Midbrain (tissue), 1 donor: ENCODE results near the gene GGTLC1.
"Not testable (repeated sequence)": the region's sequence is repeated elsewhere in the genome, so short reads cannot be mapped to it uniquely, and the experiment has no call there.

ENCODE experiments used
- DNase-seq: peaks from one replicate; lab custom pipeline; 2025; lab: John Stamatoyannopoulos, UW

The GGTLC1 gene

GRCh38 chr20:23994001-23994633 is 5.5 kb upstream of the GGTLC1 start:
- DNase-seq, result not testable (repeated sequence)

GRCh38 chr20:23993440-23993839 is 4.9 kb upstream of the GGTLC1 start:
- DNase-seq, result not testable (repeated sequence)

- not testable (repeated sequence) for DNase-seq
Measured at GRCh38 chr20:23990296-23990695, 1.7 kb upstream of the GGTLC1 start.

GRCh38 chr20:23988966-23989365 is 387 bp upstream of the GGTLC1 start:
- DNase-seq, result not testable (repeated sequence)

GRCh38 chr20:23986716-23987115 is 1.9 kb downstream of the GGTLC1 start:
- not testable (repeated sequence) for DNase-seq

- not testable (repeated sequence) for DNase-seq
Measured at GRCh38 chr20:23986310-23986709, 2.3 kb downstream of the GGTLC1 start.

- not testable (repeated sequence) for DNase-seq
Measured at GRCh38 chr20:23985790-23986225, 2.8 kb downstream of the GGTLC1 start.

GRCh38 chr20:23985066-23985789 is 3.4 kb downstream of the GGTLC1 start:
- not testable (repeated sequence) for DNase-seq

GRCh38 chr20:23984476-23985023 is 4.0 kb downstream of the GGTLC1 start:
- DNase-seq, result not testable (repeated sequence)

- not testable (repeated sequence) for DNase-seq
Measured at GRCh38 chr20:23982112-23983018, 6.2 kb downstream of the GGTLC1 start.

GRCh38 chr20:23981526-23981925 is 7.1 kb downstream of the GGTLC1 start:
- not testable (repeated sequence) for DNase-seq

GRCh38 chr20:23981014-23981413 is 7.6 kb downstream of the GGTLC1 start:
- not testable (repeated sequence) for DNase-seq

- not testable (repeated sequence) for DNase-seq
Measured at GRCh38 chr20:23979899-23980811, 8.4 kb downstream of the GGTLC1 start.

- not testable (repeated sequence) for DNase-seq
Measured at GRCh38 chr20:23979380-23979779, 9.2 kb downstream of the GGTLC1 start.

GRCh38 chr20:23978457-23978856 is 10.1 kb downstream of the GGTLC1 start:
- DNase-seq, result not testable (repeated sequence)

GRCh38 chr20:23974966-23975365 is 13.6 kb downstream of the GGTLC1 start:
- DNase-seq, result no peak

- DNase-seq, result no peak
Measured at GRCh38 chr20:23971310-23971709, 17.3 kb downstream of the GGTLC1 start.

GRCh38 chr20:23970049-23970448 is 18.5 kb downstream of the GGTLC1 start:
- DNase-seq, result no peak

GRCh38 chr20:23967616-23967979 is 21.0 kb downstream of the GGTLC1 start:
- DNase-seq, result no peak

GRCh38 chr20:23966927-23967615 is 21.5 kb downstream of the GGTLC1 start:
- DNase-seq, result no peak
